GM23248 (cell line): Measurements from ENCODE around the gene KCNJ6.

Source experiments
- EZH2 ChIP-seq: fragments of 200-600 bp; sonication (generic); IDR thresholded peaks from 2 replicates; pipeline ENCODE4 v1.6.1; 2018; ENCODE audit warnings: antibody characterized with exemption, mild to moderate bottlenecking; ENCODE audit not compliant: insufficient read depth, poor library complexity, severe bottlenecking
- EZH2phosphoT487 ChIP-seq: fragments of 200-600 bp; sonication (generic); IDR thresholded peaks from 2 replicates; pipeline ENCODE4 v1.6.1; 2018; ENCODE audit warnings: antibody characterized with exemption, moderate library complexity, mild to moderate bottlenecking, low read depth; ENCODE audit not compliant: insufficient read depth

DNA sequence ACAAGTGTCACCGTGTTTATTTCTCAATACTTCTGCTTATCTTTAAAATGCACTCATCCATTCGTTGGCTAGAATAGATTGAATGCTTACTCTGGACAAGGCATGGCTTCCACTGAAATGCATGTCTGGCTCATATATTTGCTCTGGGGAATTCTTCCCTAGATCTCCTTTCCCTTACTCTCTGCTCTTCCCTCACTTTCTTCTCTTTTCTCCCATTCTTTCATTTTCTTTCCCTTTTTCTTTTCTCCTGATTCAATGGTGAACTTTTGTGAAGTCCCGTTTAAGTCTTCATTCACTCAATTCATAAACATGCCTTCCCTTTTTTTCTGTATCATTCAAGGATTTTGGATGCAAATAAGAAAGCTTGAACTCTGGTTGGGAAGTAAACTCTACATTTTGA, 315.2 kb downstream of the KCNJ6 start:
- TF ChIP-seq EZH2 = no peak
- TF ChIP-seq EZH2phosphoT487 = no peak
